Activated T-cell treated with anti-CD3 and anti-CD28 coated beads for 48 hours (primary cell): Measurements from ENCODE around the gene VAMP5.
"Not testable (repeated sequence)": the region's sequence is repeated elsewhere in the genome, so short reads cannot be mapped to it uniquely, and the experiment has no call there.

Experiments
- DNase-seq: peaks from one replicate; pipeline ENCODE4 v3.0.0-alpha.2; 2020; ENCODE audit warnings: low read depth

VAMP5 gene

GRCh38 chr2:85584354-85584856 is at the start of gene VAMP5:
VAMP5 (plus strand) TSS chr2:85584431; CDS start chr2:85584491, 60 bp downstream.
- DNase-seq = no peak

GRCh38 chr2:85534881-85535280 is 49.4 kb upstream of the VAMP5 start:
- no peak for DNase-seq

DNA sequence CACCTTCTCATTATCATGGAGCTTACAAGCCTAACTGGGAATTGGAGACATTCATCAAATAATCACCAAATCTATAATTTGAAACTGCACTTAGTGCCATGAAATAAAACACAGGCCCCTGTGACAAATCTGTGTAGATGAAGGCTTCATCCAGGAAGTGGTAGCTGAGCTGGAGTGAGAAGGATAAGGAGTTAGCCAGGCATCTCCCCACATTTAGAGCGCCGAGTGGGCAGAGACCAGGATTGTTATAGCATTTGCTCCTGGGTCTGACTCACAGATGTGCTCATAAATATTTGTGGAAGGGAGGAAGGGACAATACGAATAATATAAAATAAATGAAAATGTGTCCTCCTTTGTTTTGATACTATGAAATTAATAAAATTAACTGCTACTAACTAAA is 47.8 kb upstream of the VAMP5 start:
- no peak for DNase-seq

- DNase-seq = peak; percentile 34
Observed at GRCh38 chr2:85537600-85538506, 46.4 kb upstream of the VAMP5 start.

DNA sequence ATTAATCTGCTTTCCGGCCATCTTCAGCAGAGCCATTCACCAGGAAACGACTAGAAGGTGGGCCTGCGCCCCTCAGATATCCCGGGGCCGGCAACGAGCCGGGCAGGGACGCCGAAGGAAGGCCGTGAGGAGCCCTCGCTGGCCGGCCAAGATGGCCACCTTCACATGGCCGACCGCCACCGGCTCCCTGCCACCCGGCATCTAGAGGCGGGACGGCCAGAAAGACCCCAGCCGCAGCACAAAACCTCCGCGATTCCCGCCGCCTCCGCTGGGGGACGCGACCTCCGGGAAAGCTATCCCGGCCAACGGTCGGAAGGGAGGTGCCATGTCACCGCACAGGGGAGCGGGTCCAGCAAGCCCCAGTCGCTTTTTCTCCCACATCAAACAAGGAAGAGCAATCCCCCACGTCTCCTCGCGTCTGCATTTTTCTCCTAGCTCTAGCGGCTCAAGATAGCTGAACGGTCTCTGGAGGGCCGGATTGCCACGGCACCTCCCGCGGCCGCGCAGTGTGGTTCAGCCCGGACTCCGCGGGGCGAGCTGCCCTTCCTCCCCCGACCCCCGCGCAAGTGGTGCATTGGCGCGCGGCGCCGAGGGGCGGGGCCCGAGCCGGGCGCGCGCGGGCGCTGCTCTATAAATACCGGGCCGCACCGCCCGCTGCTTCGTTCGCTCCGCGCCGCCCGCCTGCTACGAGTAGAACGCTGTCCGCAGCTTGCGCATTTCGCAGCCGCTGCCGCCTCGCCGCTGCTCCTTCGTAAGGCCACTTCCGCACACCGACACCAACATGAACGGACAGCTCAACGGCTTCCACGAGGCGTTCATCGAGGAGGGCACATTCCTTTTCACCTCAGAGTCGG is 45.5 kb upstream of the VAMP5 start, which contains the start of gene MAT2A:
MAT2A (plus strand) TSS at position 662 of the 854 bp plus-strand sequence; CDS start at position 782, 120 bp downstream.
- DNase-seq = peak; percentile 91

GRCh38 chr2:85539361-85540132 is 44.7 kb upstream of the VAMP5 start:
- DNase-seq = peak; percentile 69

GRCh38 chr2:85540133-85540648 is 44.0 kb upstream of the VAMP5 start:
- DNase-seq = no peak

DNA sequence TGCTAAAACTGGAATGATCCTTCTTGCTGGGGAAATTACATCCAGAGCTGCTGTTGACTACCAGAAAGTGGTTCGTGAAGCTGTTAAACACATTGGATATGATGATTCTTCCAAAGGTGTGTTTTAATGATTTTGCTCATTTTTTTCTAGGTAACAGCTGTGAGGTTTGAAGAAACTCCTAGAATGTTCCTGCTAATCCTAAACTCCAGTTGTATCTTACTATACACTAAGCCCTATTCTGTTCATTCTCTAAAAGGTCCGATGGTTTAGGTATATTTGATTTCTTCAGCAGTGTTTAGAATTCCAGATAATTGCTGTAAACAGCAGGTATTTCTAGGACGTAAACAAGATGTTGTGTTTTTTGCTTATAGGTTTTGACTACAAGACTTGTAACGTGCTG is 43.0 kb upstream of the VAMP5 start:
- no peak for DNase-seq

DNA sequence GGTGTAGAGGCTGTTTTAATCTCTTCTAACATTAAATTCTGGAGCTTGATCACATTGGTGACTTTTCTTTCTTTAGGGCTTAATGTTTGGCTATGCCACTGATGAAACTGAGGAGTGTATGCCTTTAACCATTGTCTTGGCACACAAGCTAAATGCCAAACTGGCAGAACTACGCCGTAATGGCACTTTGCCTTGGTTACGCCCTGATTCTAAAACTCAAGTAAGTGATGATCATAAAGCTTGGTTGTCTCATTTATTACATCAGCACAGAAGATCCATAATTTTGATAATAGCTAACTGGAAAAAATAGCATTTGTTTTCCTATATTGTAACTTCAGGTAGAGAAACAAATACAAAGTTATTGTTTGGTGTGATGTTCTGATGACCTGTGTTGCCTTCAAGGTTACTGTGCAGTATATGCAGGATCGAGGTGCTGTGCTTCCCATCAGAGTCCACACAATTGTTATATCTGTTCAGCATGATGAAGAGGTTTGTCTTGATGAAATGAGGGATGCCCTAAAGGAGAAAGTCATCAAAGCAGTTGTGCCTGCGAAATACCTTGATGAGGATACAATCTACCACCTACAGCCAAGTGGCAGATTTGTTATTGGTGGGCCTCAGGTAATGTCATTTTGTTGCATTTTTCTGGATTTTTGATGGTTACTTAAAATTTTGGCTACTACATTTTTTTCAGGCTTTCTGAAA is 42.3 kb upstream of the VAMP5 start:
- no peak for DNase-seq

GRCh38 chr2:85542777-85543176 is 41.5 kb upstream of the VAMP5 start:
- no peak for DNase-seq

DNA sequence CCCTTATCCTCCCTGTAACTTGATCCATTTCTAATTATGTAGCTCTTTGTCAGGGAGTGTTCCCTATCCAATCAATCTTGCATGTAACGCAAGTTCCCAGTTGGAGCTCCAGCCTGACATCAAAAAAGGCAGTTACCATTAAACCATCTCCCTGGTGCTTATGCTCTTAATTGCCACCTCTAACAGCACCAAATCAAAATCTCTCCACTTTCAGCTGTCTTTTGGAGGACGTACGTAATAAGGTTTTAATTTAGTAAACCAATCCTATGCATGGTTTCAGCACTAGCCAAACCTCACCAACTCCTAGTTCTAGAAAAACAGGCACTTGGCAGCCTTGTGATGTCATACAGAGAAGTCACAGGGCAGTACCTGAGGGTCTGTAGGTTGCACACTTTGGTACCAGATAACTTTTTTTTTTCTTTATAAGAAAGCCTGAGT is 40.0 kb upstream of the VAMP5 start:
- DNase-seq = not testable (repeated sequence)

DNA sequence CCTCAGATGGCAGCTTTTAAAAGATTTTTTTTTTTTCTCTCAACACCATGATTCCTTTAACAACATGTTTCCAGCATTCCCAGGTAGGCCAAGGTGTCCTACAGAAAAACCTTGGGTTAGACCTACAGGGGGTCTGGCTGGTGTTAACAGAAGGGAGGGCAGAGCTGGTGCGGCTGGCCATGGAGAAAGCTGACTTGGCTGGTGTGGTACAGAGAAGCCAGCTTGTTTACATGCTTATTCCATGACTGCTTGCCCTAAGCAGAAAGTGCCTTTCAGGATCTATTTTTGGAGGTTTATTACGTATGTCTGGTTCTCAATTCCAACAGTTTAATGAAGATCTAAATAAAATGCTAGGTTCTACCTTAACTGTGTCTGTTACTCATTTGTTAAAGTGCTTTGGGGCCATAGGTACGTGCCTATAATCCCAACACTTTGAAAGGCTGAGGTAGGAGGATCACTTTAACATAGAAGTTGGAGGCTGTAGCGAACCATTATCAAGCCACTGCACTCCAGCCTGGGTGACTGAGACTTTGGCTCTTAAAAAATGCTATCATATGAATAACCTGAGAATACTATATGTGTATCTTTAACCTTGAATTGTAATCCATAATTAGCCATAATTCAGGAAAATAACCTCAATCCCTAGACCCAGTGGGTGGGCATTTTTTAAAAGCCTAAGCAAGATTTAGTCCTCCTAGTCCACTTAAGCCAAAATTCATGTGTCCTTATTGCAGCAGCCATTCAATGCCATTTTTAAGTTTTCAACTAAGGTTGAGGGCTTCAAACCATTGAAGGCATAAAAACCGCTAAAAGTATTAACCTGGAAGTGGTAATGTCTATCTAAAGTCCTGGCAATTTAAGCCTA is 39.1 kb upstream of the VAMP5 start:
- DNase-seq = not testable (repeated sequence)

DNA sequence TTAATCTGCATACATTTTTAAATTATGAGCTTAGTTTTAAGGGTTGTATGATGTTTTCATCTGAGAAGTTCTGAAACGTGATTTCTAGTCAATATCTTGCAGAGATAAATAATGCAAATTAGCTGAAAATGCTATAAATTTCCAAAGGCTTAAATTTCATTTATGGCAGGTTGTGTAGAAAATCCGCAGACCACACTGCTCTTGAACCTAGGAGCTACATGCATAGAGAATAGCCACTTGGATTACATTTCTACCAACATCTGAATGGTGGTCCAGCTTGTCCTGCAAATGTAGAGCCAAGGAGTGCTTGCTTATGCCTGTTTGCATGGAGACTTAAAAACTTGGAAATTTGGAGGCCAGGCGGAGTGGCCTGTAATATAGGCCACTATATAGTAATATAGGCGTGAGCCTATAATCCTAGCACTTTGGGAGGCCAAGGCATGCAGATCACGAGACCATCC is 38.4 kb upstream of the VAMP5 start:
- no peak for DNase-seq

- DNase-seq = no peak
Observed at GRCh38 chr2:85547089-85547858, 37.0 kb upstream of the VAMP5 start.

DNA sequence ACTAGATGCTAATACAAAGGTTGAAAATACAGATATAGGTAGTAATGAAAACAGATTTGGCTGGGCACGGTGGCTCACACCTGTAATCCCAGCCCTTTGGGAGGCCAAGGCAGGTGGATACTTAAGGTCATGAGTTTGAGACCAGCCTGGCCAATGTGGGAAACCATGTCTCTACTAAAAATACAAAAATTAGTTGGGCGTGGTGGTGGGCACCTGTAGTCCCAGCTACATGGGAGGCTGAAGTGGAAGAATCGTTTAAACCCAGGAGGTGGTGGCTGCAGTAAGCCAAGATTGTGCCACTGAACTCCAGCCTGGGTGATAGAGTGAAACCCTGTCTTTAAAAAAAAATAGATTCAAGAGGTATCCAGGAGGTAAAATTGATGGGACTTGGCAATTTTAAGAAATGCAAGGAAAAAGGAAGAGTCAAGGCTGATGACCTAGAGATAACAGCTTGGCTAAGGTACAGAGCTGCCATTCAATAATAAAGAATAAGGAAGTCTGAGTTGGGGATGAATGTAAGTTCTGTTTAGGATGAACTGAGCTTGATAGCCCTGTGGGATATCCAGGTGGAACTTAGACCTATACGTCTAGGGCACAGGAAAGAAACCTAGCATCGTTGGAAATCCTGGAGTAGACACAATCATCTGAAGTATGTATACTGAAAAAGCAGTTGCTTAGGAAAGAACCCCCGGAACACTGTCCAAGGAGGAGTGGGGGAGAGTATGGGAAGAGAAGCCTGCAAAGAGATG is 36.2 kb upstream of the VAMP5 start:
- DNase-seq = no peak

GRCh38 chr2:85548608-85548900 is 35.7 kb upstream of the VAMP5 start:
- DNase-seq = no peak

GRCh38 chr2:85549095-85549494 is 35.1 kb upstream of the VAMP5 start:
- DNase-seq = no peak

DNA sequence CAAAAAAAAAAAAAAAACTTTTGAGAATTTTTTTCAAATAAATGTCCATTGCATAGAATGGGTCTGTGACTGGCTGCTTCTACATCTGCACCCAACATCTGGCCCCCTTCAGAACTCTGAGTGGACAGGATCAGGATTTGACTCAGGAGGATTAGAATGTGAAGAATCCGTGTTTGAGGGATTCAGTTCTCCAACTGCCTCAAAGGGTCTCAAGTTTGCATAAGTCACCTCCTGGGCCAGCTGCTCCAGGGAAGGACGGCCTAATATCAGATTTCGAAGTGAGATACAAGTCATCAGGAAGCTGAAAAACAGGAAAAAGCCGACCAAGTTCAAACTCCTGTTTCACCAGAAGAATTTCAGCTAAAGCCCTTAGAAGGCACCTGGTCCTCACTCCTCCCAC is 34.4 kb upstream of the VAMP5 start:
- no peak for DNase-seq
